Breast epithelium (tissue), 4 donors: ENCODE data around the gene UBE2C. TPM values are rescaled to one million over a fixed set of nuclear protein-coding genes. Genes with fewer than 3 reads are reported as not detected.

Source experiments
- DNase-seq, 2 donors: peaks; one replicate each; pipeline ENCODE4 v3.0.0-alpha.2; 2019; ENCODE audit warnings: low spot score in 2 of 2
- H3K27ac ChIP-seq, 2 donors: fragments of 200-600 bp; sonication (generic) in 1 of 2; one replicate each; pipeline ENCODE4 v1.5.1; 2016 to 2019; ENCODE audit warnings: mild to moderate bottlenecking in 1 of 2
- H3K27me3 ChIP-seq, 2 donors: fragments of 200-600 bp; sonication (generic) in 1 of 2; one replicate each; pipeline versions ENCODE4 v1.5.1 to v1.6.0; 2017 to 2019; ENCODE audit warnings: control low read depth in 1 of 2, mild to moderate bottlenecking in 1 of 2
- H3K36me3 ChIP-seq: fragments of 200-600 bp; one replicate; pipeline ENCODE4 v1.5.1; 2019
- H3K4me1 ChIP-seq, 2 donors: fragments of 200-600 bp; sonication (generic); one replicate each; pipeline ENCODE4 v1.5.1; 2016 to 2019; ENCODE audit warnings: control low read depth in 1 of 2
- H3K4me3 ChIP-seq, 3 donors: fragments of 200-600 bp; sonication (generic); 1 replicate in 2 of 3; 2 replicates in 1 of 3; pipeline ENCODE4 v1.5.1; 2016 to 2019; ENCODE audit warnings: mild to moderate bottlenecking in 3 of 3, moderate library complexity in 2 of 3
- H3K9me3 ChIP-seq, 2 donors: fragments of 200-600 bp; sonication (generic) in 1 of 2; one replicate each; pipeline ENCODE4 v1.5.1; 2016 to 2019; ENCODE audit warnings: control low read depth in 1 of 2
- CTCF ChIP-seq, 3 donors: fragments of 450-650 bp; IDR thresholded peaks; one replicate each; pipeline ENCODE4 v1.5.1; 2016 to 2017; ENCODE audit warnings: antibody characterized with exemption in 3 of 3, mild to moderate bottlenecking in 3 of 3, moderate library complexity in 3 of 3
- POLR2A ChIP-seq: fragments of 450-650 bp; IDR thresholded peaks from one replicate; pipeline ENCODE4 v1.6.1; 2016; ENCODE audit warnings: antibody characterized with exemption, mild to moderate bottlenecking, moderate library complexity
- POLR2AphosphoS5 ChIP-seq, 3 donors: sonication (generic); formaldehyde crosslinking; IDR thresholded peaks; one replicate each; pipeline ENCODE4 v1.6.1; 2017; ENCODE audit warnings: antibody characterized with exemption in 3 of 3
- intact Hi-C: fragments of 100-400 bp; cut with DNase I; formaldehyde crosslinking; loops from one replicate; pipeline ENCODE4 v1.15.1; 2023; ENCODE audit warnings: low total_unique reads
- total RNA-seq, 3 donors: library from RNA; depleted of rRNA; stranded (reverse); fragments of >200 nt; gene quantifications; one replicate each; pipeline ENCODE4 v1.1.0, GENCODE V29; 2016

The UBE2C gene
- total RNA-seq, 3 donors from 2014 or later = 0.98 to 5.9 (median 1.2) TPM

GRCh38 chr20:45779011-45779915, 33.2 kb upstream of the UBE2C start:
- Histone ChIP-seq H3K4me1 (peaks cover 0 to 30% of the 10 kb centered on the region in 2 donors), H3K27ac (peak overlapping the region; percentile 98), H3K4me3 (no peak overlapping the region), H3K9me3 (no peaks in the 10 kb centered on the region), H3K36me3 (no peaks in the 10 kb centered on the region), H3K27me3 (no peaks in the 10 kb centered on the region)
- intact Hi-C loops = loop anchor here (10.0 kb wide), 1 partner anchor 464 kb away; no protein-coding TSS in a partner anchor
- DNase-seq = peak; percentile 95 to 98
- TF ChIP-seq POLR2AphosphoS5 (IDR thresholded peaks at IDR 0.05) (peak; percentile 45 to 66 (median 60)), POLR2A (no peak), CTCF (IDR thresholded peaks at IDR 0.05) (no peak)

- peaks cover 0 to 30% of the 10 kb centered on the region in 2 donors for H3K4me1 ChIP-seq
- no peak for DNase-seq
- no peak overlapping the region for H3K4me3 ChIP-seq
- no peak for TF ChIP-seq CTCF (IDR thresholded peaks at IDR 0.05)
- no peak for TF ChIP-seq POLR2AphosphoS5 (IDR thresholded peaks at IDR 0.05)
- TF ChIP-seq POLR2A = no peak
- intact Hi-C loops = no loop called here
- H3K27me3 ChIP-seq = no peaks in the 10 kb centered on the region
- H3K36me3 ChIP-seq = no peaks in the 10 kb centered on the region
- H3K27ac ChIP-seq = peak overlapping the region; percentile 98
- H3K9me3 ChIP-seq = no peaks in the 10 kb centered on the region
These were observed 32.3 kb upstream of the UBE2C start for GRCh38 chr20:45780159-45780558.

- H3K9me3 ChIP-seq = no peaks in the 10 kb centered on the region
- peaks cover 0 to 30% of the 10 kb centered on the region in 2 donors for H3K4me1 ChIP-seq
- TF ChIP-seq POLR2AphosphoS5 (IDR thresholded peaks at IDR 0.05) (no peak), CTCF (IDR thresholded peaks at IDR 0.05) (no peak), POLR2A (no peak)
- no peak overlapping the region for H3K4me3 ChIP-seq
- no peak for DNase-seq
- no peaks in the 10 kb centered on the region for H3K36me3 ChIP-seq
- no peaks in the 10 kb centered on the region for H3K27me3 ChIP-seq
- peak overlapping the region; percentile 65 to 98 for H3K27ac ChIP-seq
- intact Hi-C loops = loop anchor here (1.0 kb wide), 1 partner anchor 11 kb away; no protein-coding TSS in a partner anchor
These were observed 31.0 kb upstream of the UBE2C start for GRCh38 chr20:45781391-45781931.

GRCh38 chr20:45782890-45783289, 29.6 kb upstream of the UBE2C start:
- Histone ChIP-seq H3K27me3 (no peaks in the 10 kb centered on the region), H3K36me3 (no peaks in the 10 kb centered on the region), H3K9me3 (no peaks in the 10 kb centered on the region), H3K4me3 (no peak overlapping the region), H3K4me1 (peaks cover 0 to 30% of the 10 kb centered on the region in 2 donors), H3K27ac (peak overlapping the region; percentile 79 to 98)
- no peak for DNase-seq
- intact Hi-C loops = no loop called here
- TF ChIP-seq POLR2A = no peak
- TF ChIP-seq POLR2AphosphoS5 (IDR thresholded peaks at IDR 0.05) = no peak
- no peak for TF ChIP-seq CTCF (IDR thresholded peaks at IDR 0.05)
